Choroid plexus epithelial cell (primary cell): Measurements from ENCODE around the gene IL12RB2.

Experiments used
- DNase-seq: peaks from one replicate; pipeline ENCODE4 v3.0.0-alpha.2; 2010; ENCODE audit warnings: low read depth
- H3K4me3 ChIP-seq: 2 replicates; pipeline ENCODE4 v1.5.1; 2011; ENCODE audit warnings: low read depth, mild to moderate bottlenecking, control low read depth, low read length, moderate library complexity
- CTCF ChIP-seq: conservative IDR thresholded peaks from 2 replicates; pipeline ENCODE4 v1.5.1; 2011; ENCODE audit warnings: low read depth, mild to moderate bottlenecking, control low read depth, inconsistent platforms, low read length, moderate library complexity

Gene IL12RB2

GRCh38 chr1:67430358-67431155, 122.9 kb downstream of the IL12RB2 start, which contains the start of gene SERBP1:
TSS of gene SERBP1 (minus strand) at chr1:67430402. CDS start at chr1:67430300, 102 bp downstream.
- peak; percentile 2 for TF ChIP-seq CTCF
- peak; percentile 98 for DNase-seq
- H3K4me3 ChIP-seq: peak within 1 kb of the TSS; percentile 98

GRCh38 chr1:67431156-67431765, 123.6 kb downstream of the IL12RB2 start:
- no peak for DNase-seq
- TF ChIP-seq CTCF: no peak
- H3K4me3 ChIP-seq: peak overlapping the region; percentile 98

- TF ChIP-seq CTCF: no peak
- DNase-seq: no peak
- H3K4me3 ChIP-seq: no peak overlapping the region
Measured at GRCh38 chr1:67431869-67432578, 124.4 kb downstream of the IL12RB2 start.

GRCh38 chr1:67432745-67433144, 125.1 kb downstream of the IL12RB2 start:
- H3K4me3 ChIP-seq: no peak overlapping the region
- DNase-seq: no peak
- TF ChIP-seq CTCF: no peak

- H3K4me3 ChIP-seq: no peak overlapping the region
Measured at GRCh38 chr1:67433837-67434236, 126.2 kb downstream of the IL12RB2 start.

GRCh38 chr1:67434491-67434890, 126.8 kb downstream of the IL12RB2 start:
- TF ChIP-seq CTCF: no peak
- DNase-seq: no peak
- H3K4me3 ChIP-seq: no peak overlapping the region

More at GRCh38 chr1:67433837-67434236, 126.2 kb downstream of the IL12RB2 start:
- no peak for TF ChIP-seq CTCF
- DNase-seq: no peak
